Stimulated activated naive CD8-positive, alpha-beta T cell treated with anti-CD3 and anti-CD28 coated beads, Interleukin-15, amount 100 ng/mL, for 72 hours (primary cell): Measurements from ENCODE around the gene FAR2.
A peak's percentile ranks its signal among the peaks of the same experiment; 100 is the strongest.

ENCODE experiments used
- ATAC-seq: fragments of 150-1000 bp; cut with Tn5 transposase; 2 replicates; pipeline ENCODE4 v1.10.0; 2021; ENCODE audit warnings: mild to moderate bottlenecking, moderate library complexity
- DNase-seq, 2 donors: peaks; one replicate each; pipeline ENCODE4 v3.0.0; 2021 to 2022
- H3K27ac Mint-ChIP-seq, 2 donors: one replicate each; pipeline ENCODE4 v1.8.0; 2022; ENCODE audit warnings: mild to moderate bottlenecking in 2 of 2, mixed read lengths in 2 of 2, moderate library complexity in 2 of 2
- H3K27me3 Mint-ChIP-seq: one replicate; pipeline ENCODE4 v1.8.0; 2022; ENCODE audit warnings: mixed read lengths
- H3K4me1 Mint-ChIP-seq: one replicate; pipeline ENCODE4 v1.8.0; 2022; ENCODE audit warnings: mild to moderate bottlenecking, mixed read lengths
- H3K4me3 Mint-ChIP-seq, 2 donors: one replicate each; pipeline ENCODE4 v1.8.0; 2022; ENCODE audit warnings: mild to moderate bottlenecking in 2 of 2, mixed read lengths in 2 of 2, moderate library complexity in 1 of 2
- H3K9me3 Mint-ChIP-seq, 2 donors: one replicate each; pipeline ENCODE4 v1.8.0; 2022; ENCODE audit warnings: mixed read lengths in 2 of 2

FAR2 gene

GRCh38 chr12:29147731-29148595 lies 1.1 kb upstream of the FAR2 start:
- Mint-ChIP-seq H3K9me3 (no peaks in the 10 kb centered on the region), H3K4me1 (peaks cover 20% of the 10 kb centered on the region), H3K4me3 (peak overlapping the region; percentile 93 to 94), H3K27me3 (peaks cover 35% of the 10 kb centered on the region), H3K27ac (no peak overlapping the region)
- no peak for ATAC-seq
- peak in 1 of 2 donors; percentile 5 for DNase-seq

- peak overlapping the region; percentile 90 to 91 for H3K27ac Mint-ChIP-seq
- peaks cover 35% of the 10 kb centered on the region for H3K27me3 Mint-ChIP-seq
- ATAC-seq, result peak; percentile 42
- no peaks in the 10 kb centered on the region for H3K9me3 Mint-ChIP-seq
- no peak for DNase-seq
- peaks cover 20% of the 10 kb centered on the region for H3K4me1 Mint-ChIP-seq
- peak overlapping the region; percentile 93 to 94 for H3K4me3 Mint-ChIP-seq
These were observed 525 bp upstream of the FAR2 start for GRCh38 chr12:29148596-29148910.

- H3K4me3 Mint-ChIP-seq, result peak overlapping the region; percentile 93 to 94
- peak; percentile 65 for ATAC-seq
- peaks cover 35% of the 10 kb centered on the region for H3K27me3 Mint-ChIP-seq
- peaks cover 20% of the 10 kb centered on the region for H3K4me1 Mint-ChIP-seq
- peak overlapping the region in 1 of 2 donors; percentile 84 for H3K27ac Mint-ChIP-seq
- no peaks in the 10 kb centered on the region for H3K9me3 Mint-ChIP-seq
- DNase-seq, result peak; percentile 8 to 16
These were observed 708 bp downstream of the FAR2 start for GRCh38 chr12:29149691-29150281.

GRCh38 chr12:29150462-29150861 lies 1.4 kb downstream of the FAR2 start:
- ATAC-seq (no peak), DNase-seq (no peak)
- H3K4me1 Mint-ChIP-seq, result peaks cover 20% of the 10 kb centered on the region
- no peak overlapping the region for H3K4me3 Mint-ChIP-seq
- H3K9me3 Mint-ChIP-seq, result no peaks in the 10 kb centered on the region
- peaks cover 35% of the 10 kb centered on the region for H3K27me3 Mint-ChIP-seq
- H3K27ac Mint-ChIP-seq, result no peak overlapping the region

- Mint-ChIP-seq H3K27me3 (peaks cover 33% of the 10 kb centered on the region), H3K27ac (no peak overlapping the region), H3K9me3 (no peaks in the 10 kb centered on the region), H3K4me3 (no peak overlapping the region), H3K4me1 (peaks cover 20% of the 10 kb centered on the region)
- no peak for ATAC-seq
- no peak for DNase-seq
These were observed 3.3 kb downstream of the FAR2 start for GRCh38 chr12:29152223-29152868.

GRCh38 chr12:29152981-29153630 lies 4.0 kb downstream of the FAR2 start:
- H3K4me1 Mint-ChIP-seq, result peaks cover 17% of the 10 kb centered on the region
- no peak overlapping the region for H3K4me3 Mint-ChIP-seq
- DNase-seq (no peak), ATAC-seq (no peak)
- peaks cover 26% of the 10 kb centered on the region for H3K27me3 Mint-ChIP-seq
- no peak overlapping the region for H3K27ac Mint-ChIP-seq
- no peaks in the 10 kb centered on the region for H3K9me3 Mint-ChIP-seq

GRCh38 chr12:29155079-29155478 lies 6.0 kb downstream of the FAR2 start:
- H3K9me3 Mint-ChIP-seq, result peaks cover 0 to 11% of the 10 kb centered on the region in 2 donors
- peaks cover 11% of the 10 kb centered on the region for H3K4me1 Mint-ChIP-seq
- H3K4me3 Mint-ChIP-seq, result no peak overlapping the region
- DNase-seq (no peak), ATAC-seq (no peak)
- no peak overlapping the region for H3K27ac Mint-ChIP-seq
- H3K27me3 Mint-ChIP-seq, result peaks cover 11% of the 10 kb centered on the region

- ATAC-seq (no peak), DNase-seq (no peak)
- H3K27me3 Mint-ChIP-seq, result no peaks in the 10 kb centered on the region
- no peak overlapping the region for H3K4me3 Mint-ChIP-seq
- no peak overlapping the region for H3K27ac Mint-ChIP-seq
- peaks cover 20% of the 10 kb centered on the region for H3K4me1 Mint-ChIP-seq
- peaks cover 6 to 15% of the 10 kb centered on the region in 2 donors for H3K9me3 Mint-ChIP-seq
These were observed 8.4 kb downstream of the FAR2 start for GRCh38 chr12:29157486-29157946.

- no peak for DNase-seq
- Mint-ChIP-seq H3K4me3 (no peak overlapping the region), H3K27ac (no peak overlapping the region), H3K9me3 (peaks cover 6 to 15% of the 10 kb centered on the region in 2 donors), H3K4me1 (peaks cover 20% of the 10 kb centered on the region), H3K27me3 (no peaks in the 10 kb centered on the region)
- no peak for ATAC-seq
These were observed 9.2 kb downstream of the FAR2 start for GRCh38 chr12:29158115-29158763.

- DNase-seq (no peak), ATAC-seq (no peak)
- H3K27me3 Mint-ChIP-seq, result no peaks in the 10 kb centered on the region
- H3K4me3 Mint-ChIP-seq, result no peak overlapping the region
- no peak overlapping the region for H3K27ac Mint-ChIP-seq
- peaks cover 6 to 15% of the 10 kb centered on the region in 2 donors for H3K9me3 Mint-ChIP-seq
- peaks cover 24% of the 10 kb centered on the region for H3K4me1 Mint-ChIP-seq
These were observed 10.6 kb downstream of the FAR2 start for GRCh38 chr12:29159661-29160060.

- no peak for DNase-seq
- Mint-ChIP-seq H3K27ac (peak overlapping the region; percentile 34 to 67), H3K4me1 (peaks cover 24% of the 10 kb centered on the region), H3K4me3 (peak overlapping the region in 1 of 2 donors; percentile 19), H3K27me3 (no peaks in the 10 kb centered on the region), H3K9me3 (peaks cover 6 to 15% of the 10 kb centered on the region in 2 donors)
- ATAC-seq, result peak; percentile 82
These were observed 11.2 kb downstream of the FAR2 start for GRCh38 chr12:29160230-29160629.

GRCh38 chr12:29163146-29163545 lies 14.1 kb downstream of the FAR2 start:
- Mint-ChIP-seq H3K9me3 (peaks cover 6 to 15% of the 10 kb centered on the region in 2 donors), H3K4me1 (peaks cover 24% of the 10 kb centered on the region), H3K27ac (no peak overlapping the region), H3K27me3 (no peaks in the 10 kb centered on the region), H3K4me3 (no peak overlapping the region)
- ATAC-seq, result no peak
- no peak for DNase-seq

- ATAC-seq (peak; percentile 78), DNase-seq (no peak)
- Mint-ChIP-seq H3K27me3 (no peaks in the 10 kb centered on the region), H3K9me3 (peaks cover 6 to 8% of the 10 kb centered on the region in 2 donors), H3K27ac (no peak overlapping the region), H3K4me1 (peaks cover 19% of the 10 kb centered on the region), H3K4me3 (no peak overlapping the region)
These were observed 15.7 kb downstream of the FAR2 start for GRCh38 chr12:29164477-29165393.

GRCh38 chr12:29167445-29167844 lies 18.4 kb downstream of the FAR2 start:
- Mint-ChIP-seq H3K27me3 (no peaks in the 10 kb centered on the region), H3K4me3 (no peak overlapping the region), H3K9me3 (no peaks in the 10 kb centered on the region), H3K4me1 (peaks cover 12% of the 10 kb centered on the region), H3K27ac (no peak overlapping the region)
- no peak for ATAC-seq
- DNase-seq, result no peak
